Fibroblast of skin of back (primary cell): Measurements from ENCODE around the gene DUSP5.

Experiments used
- DNase-seq: peaks from one replicate; pipeline ENCODE4 v3.0.0-alpha.2; 2013

The DUSP5 gene

GRCh38 chr10:110481919-110482318 is 15.8 kb upstream of the DUSP5 start:
- DNase-seq, result peak; percentile 61

GRCh38 chr10:110483633-110484032 is 14.1 kb upstream of the DUSP5 start:
- DNase-seq, result no peak

DNA sequence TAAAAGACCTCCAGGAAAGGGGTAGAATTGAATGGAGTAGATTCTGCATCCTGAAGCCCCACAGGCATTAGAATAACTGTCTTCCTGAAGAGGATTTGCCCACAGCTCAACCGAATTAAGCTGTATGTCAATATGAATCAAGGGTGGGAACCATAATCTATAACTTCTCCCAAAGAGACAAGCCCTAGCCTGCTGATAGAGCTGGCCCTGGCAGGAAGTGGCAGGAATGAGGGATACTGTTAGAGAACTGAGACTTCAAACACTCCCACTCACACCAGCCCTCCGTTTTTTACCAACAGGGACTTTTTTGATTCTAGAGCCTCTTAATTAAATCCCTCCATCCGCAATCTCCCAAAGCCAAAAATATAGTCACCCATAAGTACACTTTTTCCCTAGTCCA is 12.2 kb upstream of the DUSP5 start:
- DNase-seq, result no peak

DNA sequence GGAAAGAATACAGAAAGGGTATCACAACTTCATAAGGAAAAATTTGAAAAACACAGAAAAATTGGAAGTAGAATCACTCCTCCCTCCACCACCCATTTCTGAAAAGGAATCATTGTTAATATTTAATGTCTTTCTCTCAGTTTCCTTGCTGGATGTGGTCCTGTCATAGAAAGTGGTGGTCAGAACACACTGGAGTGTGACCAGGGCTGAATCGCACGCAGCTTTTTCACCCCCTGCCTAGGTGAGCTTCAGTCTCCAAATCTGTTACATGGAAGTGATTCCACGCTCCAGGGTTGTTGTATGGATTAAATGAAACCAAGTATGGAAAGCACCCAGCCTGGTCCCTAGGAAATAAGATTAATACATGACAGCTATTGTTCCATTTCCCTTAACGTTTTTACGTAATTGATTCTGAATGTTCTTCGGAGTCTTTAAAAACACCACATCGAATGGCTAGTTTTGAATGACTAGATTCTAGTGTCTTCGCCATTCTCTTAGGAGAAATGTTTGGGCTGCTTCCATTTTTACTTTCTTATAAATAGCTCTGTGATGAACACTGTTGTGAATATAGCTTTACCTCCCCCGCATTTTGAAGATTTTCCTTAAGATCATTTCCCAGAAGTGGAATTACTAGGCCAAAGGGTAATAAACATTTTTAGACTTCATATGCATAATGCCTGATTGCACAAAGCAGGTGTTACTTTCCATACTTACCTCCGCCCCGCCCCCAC is 10.9 kb upstream of the DUSP5 start:
- DNase-seq, result no peak

- DNase-seq, result peak; percentile 95
Observed at GRCh38 chr10:110487411-110488331, 10.0 kb upstream of the DUSP5 start.

- DNase-seq, result no peak
Observed at GRCh38 chr10:110488332-110488681, 9.4 kb upstream of the DUSP5 start.

DNA sequence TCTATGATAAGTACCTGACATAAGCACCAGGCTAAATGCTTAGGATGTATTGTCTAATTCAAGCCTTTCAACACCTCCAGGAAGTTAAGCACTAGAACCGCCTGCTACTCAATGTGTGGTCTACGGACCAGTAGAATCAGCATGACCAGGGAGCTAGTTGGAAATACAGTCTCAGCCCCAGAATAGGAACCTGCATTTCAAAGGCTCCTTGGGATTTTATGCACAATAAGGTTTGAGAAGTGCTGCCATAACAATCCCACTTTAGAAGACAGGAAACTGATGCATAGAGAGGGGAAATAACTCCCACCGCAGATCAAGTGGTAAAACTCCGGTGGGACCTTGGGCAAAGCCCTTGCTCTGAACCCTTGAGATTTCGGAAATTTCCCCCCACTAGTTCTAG is 8.8 kb upstream of the DUSP5 start:
- no peak for DNase-seq

DNA sequence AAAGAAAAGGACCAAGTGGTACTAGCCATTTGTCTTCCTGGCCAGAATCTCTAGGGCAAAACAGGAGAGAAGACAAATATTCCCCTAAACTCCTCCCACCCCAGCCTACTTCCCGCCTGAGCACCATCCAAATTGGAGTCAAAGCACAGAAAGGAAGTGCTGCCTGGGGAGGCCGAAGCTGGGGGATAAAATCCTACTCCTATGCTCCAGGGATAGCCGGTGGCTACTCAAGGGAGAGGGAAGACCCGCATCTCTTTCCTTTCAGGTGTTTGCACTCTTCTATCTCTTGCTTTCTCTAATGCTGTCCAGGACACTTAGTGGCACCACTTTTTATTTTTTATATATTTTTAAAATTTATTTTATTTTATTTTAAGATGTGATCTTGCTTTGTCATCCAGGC is 7.1 kb upstream of the DUSP5 start:
- DNase-seq, result no peak

DNA sequence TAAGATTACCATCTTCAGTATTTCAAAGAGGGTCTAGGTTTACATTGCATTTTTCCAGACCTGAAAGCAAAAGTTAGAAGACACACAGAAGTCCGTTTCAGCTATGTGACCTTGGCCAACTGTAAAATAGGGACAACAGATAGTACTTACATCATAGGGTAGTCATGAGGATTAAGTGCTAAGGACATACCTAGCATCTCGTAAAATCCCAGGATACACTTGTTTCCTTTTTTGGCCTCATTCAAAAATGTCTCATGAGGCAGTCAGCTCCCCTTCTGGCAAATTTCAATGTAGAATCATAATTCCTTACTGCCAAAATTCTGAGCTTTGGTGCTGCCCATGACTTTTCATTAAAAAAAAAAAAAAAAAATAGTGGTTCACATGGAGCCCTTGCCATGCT is 6.4 kb upstream of the DUSP5 start:
- no peak for DNase-seq

GRCh38 chr10:110492069-110492822 is 5.5 kb upstream of the DUSP5 start:
- DNase-seq, result no peak

DNA sequence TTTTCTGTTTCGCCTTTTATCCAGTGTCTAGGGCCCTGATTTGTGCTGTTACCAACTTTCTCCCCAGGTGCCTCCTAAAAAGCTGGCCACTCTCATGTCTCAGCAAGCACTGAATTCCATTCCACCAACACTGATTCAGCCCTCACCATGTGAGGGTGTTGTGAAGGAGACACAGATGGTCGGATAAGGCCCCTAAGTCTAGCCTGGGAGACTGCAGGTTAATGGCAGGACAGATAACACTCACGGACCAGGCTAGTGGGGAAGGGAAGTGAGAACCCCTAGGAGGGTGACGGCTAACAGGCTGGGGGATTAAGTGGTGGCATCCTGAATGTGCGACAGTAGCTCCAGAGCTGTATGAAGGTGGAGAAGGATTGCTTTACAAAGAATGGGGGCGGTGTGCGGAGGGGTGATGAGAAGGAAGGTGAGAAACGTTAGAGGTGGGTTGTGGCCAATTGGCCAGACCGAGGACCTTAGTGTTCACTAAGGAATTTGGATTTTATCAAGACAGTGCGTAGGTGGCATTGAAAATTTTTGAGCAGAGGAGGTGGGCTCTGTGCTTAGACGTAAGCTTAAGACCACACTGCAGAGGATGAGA is 3.8 kb upstream of the DUSP5 start:
- DNase-seq, result no peak

GRCh38 chr10:110494532-110494931 is 3.2 kb upstream of the DUSP5 start:
- DNase-seq, result no peak

- DNase-seq, result peak; percentile 99
Observed at GRCh38 chr10:110495731-110496552, 1.8 kb upstream of the DUSP5 start.

DNA sequence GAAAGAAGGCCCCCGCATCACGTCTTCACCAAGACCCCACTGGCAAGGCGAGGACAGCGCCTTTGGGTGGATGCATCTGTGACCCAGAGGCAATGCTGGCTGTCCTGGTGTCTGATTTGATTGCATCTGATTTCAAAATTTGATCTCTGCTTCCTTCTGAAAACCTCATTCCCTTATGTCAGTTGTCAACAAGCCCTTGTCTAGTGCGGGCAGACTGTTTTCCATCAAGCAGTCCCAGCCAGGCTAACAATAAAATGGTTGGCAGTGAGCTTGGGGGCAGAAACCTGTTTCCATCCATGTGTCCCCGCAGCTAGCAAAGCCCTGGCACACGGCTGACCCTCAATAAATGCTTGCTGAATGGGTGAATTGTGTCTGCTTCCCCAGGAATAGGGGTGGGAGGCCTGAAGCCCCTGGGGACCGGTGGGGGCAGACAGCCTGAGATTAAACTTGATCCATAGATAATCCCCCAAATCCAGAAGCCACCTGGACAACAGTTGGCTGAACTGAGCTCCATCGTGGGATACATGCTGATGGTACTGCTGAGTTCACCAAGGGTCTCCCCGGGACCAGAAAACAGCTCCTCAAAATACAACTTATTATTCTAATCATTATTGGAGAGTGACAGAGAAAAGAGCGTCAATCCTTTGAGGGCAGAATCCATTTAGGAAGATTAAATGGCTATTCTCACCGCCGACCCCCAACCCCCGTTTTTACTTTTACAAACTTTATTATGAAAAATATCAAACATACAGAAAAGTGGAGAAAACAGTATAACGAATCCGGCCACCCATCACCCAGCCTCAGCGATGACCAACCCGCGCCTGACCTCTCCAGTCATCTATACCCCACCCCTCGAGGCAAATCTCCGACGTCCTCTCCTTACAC is 912 bp upstream of the DUSP5 start:
- no peak for DNase-seq

DNA sequence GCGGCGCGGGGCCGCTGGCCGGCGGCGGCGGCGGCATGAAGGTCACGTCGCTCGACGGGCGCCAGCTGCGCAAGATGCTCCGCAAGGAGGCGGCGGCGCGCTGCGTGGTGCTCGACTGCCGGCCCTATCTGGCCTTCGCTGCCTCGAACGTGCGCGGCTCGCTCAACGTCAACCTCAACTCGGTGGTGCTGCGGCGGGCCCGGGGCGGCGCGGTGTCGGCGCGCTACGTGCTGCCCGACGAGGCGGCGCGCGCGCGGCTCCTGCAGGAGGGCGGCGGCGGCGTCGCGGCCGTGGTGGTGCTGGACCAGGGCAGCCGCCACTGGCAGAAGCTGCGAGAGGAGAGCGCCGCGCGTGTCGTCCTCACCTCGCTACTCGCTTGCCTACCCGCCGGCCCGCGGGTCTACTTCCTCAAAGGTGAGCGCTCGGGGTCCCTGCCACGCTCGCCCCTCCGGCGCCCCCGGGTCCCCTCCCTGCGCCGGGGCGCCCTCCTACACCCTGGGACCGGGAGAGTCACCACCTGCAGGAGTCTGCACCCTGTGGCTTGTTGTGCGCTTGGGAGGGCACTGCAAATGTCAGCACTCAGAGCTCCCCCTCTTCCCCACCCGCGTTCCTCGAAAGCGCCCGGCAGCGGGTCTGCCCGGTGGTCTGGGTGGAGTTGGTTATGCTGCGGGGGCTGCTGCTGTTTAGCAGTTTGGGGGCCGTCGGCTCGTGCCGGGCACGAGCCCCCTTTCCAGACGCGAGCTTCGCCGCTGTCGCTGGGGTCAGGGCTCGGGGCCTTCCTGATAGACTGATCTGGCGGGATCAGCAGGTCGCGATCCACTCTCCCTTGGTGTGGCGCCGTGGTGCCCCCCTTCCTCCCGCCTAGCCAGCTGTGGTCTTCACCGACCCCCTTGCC is 627 bp downstream of the DUSP5 start:
- DNase-seq, result peak; percentile 62

GRCh38 chr10:110498982-110499795 is 1.5 kb downstream of the DUSP5 start:
- DNase-seq, result peak; percentile 81

- no peak for DNase-seq
Observed at GRCh38 chr10:110499796-110500514, 2.2 kb downstream of the DUSP5 start.

DNA sequence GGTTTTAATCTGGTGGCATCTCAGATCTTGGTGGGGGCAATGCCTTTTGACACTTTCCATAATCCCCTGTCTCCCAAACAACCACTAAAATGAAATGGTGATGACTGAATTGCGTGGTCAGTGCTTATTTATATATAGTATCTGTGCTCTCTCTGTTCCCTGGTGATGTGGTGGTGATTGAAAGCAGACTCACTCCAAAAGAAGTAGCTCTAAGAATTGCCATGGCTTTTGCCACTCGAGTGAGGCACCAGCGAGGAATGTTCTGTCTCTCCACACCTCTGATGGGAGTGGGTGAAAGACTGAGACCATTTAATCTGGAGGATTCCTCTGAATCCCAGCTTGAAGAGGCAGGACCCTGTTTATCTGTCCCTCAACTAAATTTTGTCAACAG is 2.8 kb downstream of the DUSP5 start:
- peak; percentile 92 for DNase-seq
